GM18526 (cell line): ENCODE data around the gene CACNA2D3.

ENCODE experiments used
- POLR2A ChIP-seq: IDR thresholded peaks from 3 replicates; pipeline ENCODE4 v1.6.1; 2011; ENCODE audit not compliant: insufficient read length; ENCODE audit errors: extremely low read depth

Gene CACNA2D3

GRCh38 chr3:54262541-54262940, 140.2 kb downstream of the CACNA2D3 start:
- no peak for TF ChIP-seq POLR2A

- no peak for TF ChIP-seq POLR2A
Measured at GRCh38 chr3:54262946-54263345, 140.6 kb downstream of the CACNA2D3 start.

GRCh38 chr3:54264050-54264449, 141.7 kb downstream of the CACNA2D3 start:
- TF ChIP-seq POLR2A, result no peak

GRCh38 chr3:54270816-54271526, 148.6 kb downstream of the CACNA2D3 start:
- no peak for TF ChIP-seq POLR2A

- no peak for TF ChIP-seq POLR2A
Measured at GRCh38 chr3:54273791-54274190, 151.4 kb downstream of the CACNA2D3 start.

- no peak for TF ChIP-seq POLR2A
Measured at GRCh38 chr3:54274607-54275006, 152.3 kb downstream of the CACNA2D3 start.

GRCh38 chr3:54279005-54279583, 156.7 kb downstream of the CACNA2D3 start:
- no peak for TF ChIP-seq POLR2A

- no peak for TF ChIP-seq POLR2A
Measured at GRCh38 chr3:54283470-54283869, 161.1 kb downstream of the CACNA2D3 start.

GRCh38 chr3:54294214-54294613, 171.9 kb downstream of the CACNA2D3 start:
- TF ChIP-seq POLR2A, result no peak

GRCh38 chr3:54296531-54296930, 174.2 kb downstream of the CACNA2D3 start:
- TF ChIP-seq POLR2A, result no peak

- TF ChIP-seq POLR2A, result no peak
Measured at GRCh38 chr3:54299169-54299935, 177.0 kb downstream of the CACNA2D3 start.

GRCh38 chr3:54303517-54304375, 181.4 kb downstream of the CACNA2D3 start:
- no peak for TF ChIP-seq POLR2A

- TF ChIP-seq POLR2A, result no peak
Measured at GRCh38 chr3:54304877-54305276, 182.5 kb downstream of the CACNA2D3 start.

- TF ChIP-seq POLR2A, result no peak
Measured at GRCh38 chr3:54305409-54306099, 183.2 kb downstream of the CACNA2D3 start.
